WI38 (cell line): ENCODE measurements around the gene NEGR1.

ENCODE experiments used
- H3K4me3 ChIP-seq: 2 replicates; pipeline ENCODE4 v1.5.1; 2011; ENCODE audit warnings: low read depth, mild to moderate bottlenecking, control low read depth, low read length
- CTCF ChIP-seq: IDR thresholded peaks from 2 replicates; pipeline ENCODE4 v1.5.1; 2012; ENCODE audit warnings: low read depth, mild to moderate bottlenecking, control low read depth, low read length

The NEGR1 gene

GRCh38 chr1:71565831-71566230 is 716.5 kb downstream of the NEGR1 start:
- H3K4me3 ChIP-seq = no peak overlapping the region
- no peak for TF ChIP-seq CTCF

GRCh38 chr1:71565262-71565661 is 717.1 kb downstream of the NEGR1 start:
- TF ChIP-seq CTCF = no peak

GRCh38 chr1:71562298-71562697 is 720.0 kb downstream of the NEGR1 start:
- no peak overlapping the region for H3K4me3 ChIP-seq
- TF ChIP-seq CTCF = no peak

More at GRCh38 chr1:71565262-71565661, 717.1 kb downstream of the NEGR1 start:
- H3K4me3 ChIP-seq = no peak overlapping the region

- TF ChIP-seq CTCF = no peak
These were observed 720.6 kb downstream of the NEGR1 start for GRCh38 chr1:71561729-71562128.

GRCh38 chr1:71561206-71561605 is 721.1 kb downstream of the NEGR1 start:
- H3K4me3 ChIP-seq = no peak overlapping the region
- no peak for TF ChIP-seq CTCF

More at GRCh38 chr1:71561729-71562128, 720.6 kb downstream of the NEGR1 start:
- no peak overlapping the region for H3K4me3 ChIP-seq

- no peak for TF ChIP-seq CTCF
- H3K4me3 ChIP-seq = no peak overlapping the region
These were observed 722.5 kb downstream of the NEGR1 start for GRCh38 chr1:71559880-71560279.

GRCh38 chr1:71557138-71557537 is 725.2 kb downstream of the NEGR1 start:
- TF ChIP-seq CTCF = no peak
- no peak overlapping the region for H3K4me3 ChIP-seq
